HPDE6-E6E7 (cell line): ENCODE results near the gene MSI2.
A peak's percentile ranks its signal among the peaks of the same experiment; 100 is the strongest.

Source experiments
- DNase-seq: peaks from one replicate; pipeline ENCODE4 v3.0.0; 2011; ENCODE audit warnings: missing footprints; ENCODE audit errors: extremely low spot score

Gene MSI2

DNA sequence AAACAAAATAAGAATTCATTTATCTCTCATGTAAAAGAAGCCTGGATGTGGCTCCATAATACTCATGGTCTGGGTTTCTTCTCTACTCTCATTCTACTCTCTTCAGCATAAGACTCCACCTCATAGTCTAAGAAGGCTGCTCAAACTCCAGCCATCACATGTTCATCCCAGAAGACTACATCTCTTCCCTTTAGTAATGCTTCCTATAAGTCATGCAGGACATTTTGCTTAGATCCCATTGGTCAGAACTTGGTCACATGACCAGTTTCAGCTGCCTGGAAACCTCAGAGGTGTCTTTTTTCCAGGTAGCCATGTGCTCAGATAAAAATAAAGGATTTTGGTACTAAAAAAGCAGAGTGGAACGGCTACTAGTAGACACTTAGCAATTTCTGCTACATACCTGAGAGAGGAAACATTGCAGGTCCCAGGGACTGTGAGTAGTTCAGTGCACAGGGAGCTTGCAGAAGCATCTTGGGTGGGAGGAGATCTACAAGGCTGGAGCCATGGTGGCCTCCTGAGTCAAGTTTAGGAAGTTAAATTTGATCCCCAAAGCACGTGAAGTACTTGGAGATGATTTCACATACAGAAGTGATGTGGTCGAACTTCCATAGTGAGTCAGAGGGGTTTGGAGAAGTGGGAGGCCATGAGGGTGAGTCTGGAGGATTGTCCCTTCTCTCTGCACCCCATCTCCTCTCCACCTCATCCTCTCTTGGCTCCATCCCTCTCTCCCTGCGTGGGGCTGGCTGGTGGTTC is 378.6 kb downstream of the MSI2 start:
- DNase-seq: no peak

DNA sequence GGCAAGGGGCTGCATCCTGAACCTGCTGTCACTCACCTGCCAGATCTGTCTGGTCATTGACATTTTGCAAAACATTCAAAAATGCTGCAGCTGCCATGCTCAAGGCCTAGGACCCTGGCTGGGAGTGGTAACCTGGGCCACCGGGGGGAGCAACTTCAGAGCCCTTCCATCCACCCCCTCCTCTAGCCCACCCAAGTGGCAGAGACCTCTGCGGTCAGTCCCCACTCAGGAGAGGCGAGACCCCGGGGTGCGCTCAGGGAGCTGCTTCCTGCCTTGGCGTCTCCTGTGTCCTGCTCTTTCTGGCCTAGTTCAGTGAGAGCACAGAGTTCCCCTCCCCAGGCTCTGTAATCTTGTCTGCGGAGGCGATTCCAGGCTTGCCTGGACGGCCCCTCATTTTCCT is 380.0 kb downstream of the MSI2 start:
- DNase-seq: no peak

DNA sequence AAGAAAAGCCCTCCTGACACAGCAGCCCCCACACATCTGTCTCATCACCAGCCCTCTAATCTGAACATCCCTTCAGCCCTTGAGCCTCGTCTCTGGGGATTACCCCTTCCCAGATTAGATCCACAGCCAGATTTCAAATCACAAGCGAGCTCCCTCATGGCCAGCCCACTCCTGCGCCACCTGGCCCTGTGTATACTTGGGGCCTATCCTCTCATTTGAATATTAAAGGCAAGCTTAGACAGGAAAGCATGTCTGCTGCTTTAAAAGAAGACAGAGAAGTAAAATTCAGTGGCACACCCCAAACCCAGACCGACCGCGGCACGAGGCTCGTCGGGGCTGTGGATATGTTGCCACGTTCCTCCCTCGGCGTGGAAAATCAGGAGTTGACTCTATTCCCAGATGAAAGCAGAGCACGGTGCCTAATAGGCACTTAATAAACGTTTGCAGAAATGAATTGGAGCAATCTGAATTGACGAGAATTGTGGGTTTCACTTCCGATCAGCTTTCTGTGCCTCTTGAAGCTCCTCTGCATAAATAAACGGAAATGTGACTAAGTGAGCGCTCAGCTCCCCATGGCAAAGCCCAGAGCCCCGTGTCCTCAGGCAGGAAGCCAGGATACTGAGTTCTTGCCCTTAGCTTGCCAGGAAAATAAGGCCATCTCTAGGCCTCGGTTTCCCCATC is 380.8 kb downstream of the MSI2 start:
- peak; percentile 44 for DNase-seq

DNA sequence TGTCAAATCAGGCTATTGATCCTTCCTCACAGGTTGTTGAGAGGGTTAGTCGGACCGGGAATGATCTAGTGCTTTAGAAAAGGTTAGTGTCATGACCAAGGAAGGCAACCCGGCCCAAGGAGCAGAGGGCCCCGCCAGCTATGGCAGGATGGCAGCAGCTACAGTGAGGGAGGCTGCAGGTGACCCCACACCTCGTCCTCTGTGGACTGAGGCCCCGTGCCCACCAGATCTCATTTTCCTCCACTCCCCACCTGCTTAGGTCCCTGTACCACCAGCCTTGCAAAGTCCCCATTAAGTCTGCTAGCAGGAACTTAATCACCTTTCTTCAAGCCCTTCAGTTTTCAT is 381.3 kb downstream of the MSI2 start:
- DNase-seq: no peak

DNA sequence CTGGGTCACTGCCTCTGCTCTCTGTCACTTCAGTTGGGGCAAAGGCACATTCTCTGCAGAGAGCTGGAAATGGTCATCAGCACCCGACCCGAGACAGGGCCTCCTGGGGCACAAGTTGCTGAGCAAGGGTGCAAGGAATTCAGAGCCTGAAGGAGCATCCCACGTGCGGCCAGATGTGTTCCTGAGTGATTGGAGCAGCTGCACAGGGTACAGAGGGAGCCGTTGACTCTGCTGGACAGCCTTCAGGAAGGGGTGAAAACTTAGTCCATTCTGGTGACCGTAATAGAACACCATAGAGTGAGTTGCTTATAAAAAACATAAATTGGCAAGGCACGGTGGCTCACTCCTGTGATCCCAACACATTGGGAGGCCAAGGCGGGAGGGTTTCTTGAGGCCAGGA is 382.0 kb downstream of the MSI2 start:
- DNase-seq: no peak

DNA sequence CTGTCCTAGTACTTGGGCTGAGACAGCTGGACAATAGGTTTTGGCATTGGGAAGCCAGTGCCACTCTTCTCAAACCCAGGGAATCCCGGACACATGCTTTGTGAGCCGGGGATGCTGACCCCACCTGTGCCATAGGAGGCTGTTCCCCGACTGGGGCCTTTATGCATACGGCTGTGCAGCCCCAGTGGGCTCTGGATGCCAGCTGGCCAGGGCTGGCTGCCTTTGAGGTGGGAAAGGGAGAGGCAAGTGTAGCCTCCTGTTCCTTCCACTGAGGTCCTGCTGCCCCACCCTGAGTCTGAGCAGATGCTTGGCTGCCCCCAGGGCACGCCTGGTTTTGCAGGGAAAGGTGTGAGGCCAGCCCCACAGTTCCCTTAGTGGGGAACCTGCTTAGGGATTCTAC is 383.1 kb downstream of the MSI2 start:
- DNase-seq: no peak

DNA sequence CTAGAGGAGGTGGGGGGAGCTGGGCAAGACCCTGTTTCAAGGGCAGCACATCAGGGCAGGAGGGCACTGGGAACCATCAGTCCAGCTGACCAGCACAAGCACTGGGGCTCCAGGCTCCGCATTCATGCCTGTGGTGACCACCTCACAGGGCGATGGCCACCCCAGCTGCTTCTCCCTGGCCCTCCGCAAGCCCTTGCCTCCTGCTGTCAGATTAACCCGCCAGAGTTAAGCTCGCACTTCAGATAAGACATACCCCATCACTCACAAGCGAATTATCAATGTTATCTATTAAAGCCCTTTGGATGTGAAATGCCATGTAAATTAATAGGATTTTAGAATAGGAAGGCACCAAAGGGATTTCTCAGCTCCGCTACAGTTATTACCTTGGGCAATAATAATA is 383.8 kb downstream of the MSI2 start:
- no peak for DNase-seq

DNA sequence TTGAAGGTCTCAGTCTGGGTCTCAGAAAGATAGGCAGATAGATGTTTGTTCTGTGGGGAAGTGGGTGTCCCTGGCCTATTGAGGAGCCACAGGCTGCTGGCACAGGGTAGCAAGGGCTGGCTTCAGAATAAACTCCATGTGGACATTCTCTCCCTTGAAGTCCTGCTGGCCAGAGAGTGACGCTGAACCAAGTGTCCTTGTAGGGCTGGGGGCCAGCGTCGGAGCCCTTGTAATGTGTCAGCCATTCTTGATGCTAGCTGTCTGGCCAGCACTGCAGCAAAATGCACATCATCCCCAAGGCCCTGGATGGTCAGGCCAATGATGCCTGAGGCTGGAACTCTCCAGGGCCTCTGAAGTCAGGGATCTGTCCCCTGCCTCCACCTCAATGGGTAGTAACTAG is 385.4 kb downstream of the MSI2 start:
- DNase-seq: no peak

DNA sequence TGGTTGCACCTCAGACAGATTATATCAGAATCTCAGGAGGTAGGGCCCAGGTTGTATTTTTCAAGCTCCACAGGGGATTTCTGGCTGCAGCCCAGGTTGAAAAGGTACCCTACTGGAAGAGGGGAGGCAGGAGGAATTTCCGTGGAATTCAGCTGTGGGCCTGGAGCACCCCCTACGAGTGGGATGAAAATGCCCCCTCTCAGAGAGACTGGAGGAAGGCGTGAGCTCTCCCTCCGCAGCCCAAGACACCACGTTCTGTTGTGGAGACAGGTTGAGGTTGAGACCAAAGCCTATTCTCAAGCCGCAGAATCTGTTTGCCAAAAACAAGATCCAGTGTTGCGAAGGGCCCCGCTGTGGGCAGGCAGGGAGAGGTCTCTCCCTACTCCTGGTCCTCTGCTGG is 386.7 kb downstream of the MSI2 start:
- no peak for DNase-seq

DNA sequence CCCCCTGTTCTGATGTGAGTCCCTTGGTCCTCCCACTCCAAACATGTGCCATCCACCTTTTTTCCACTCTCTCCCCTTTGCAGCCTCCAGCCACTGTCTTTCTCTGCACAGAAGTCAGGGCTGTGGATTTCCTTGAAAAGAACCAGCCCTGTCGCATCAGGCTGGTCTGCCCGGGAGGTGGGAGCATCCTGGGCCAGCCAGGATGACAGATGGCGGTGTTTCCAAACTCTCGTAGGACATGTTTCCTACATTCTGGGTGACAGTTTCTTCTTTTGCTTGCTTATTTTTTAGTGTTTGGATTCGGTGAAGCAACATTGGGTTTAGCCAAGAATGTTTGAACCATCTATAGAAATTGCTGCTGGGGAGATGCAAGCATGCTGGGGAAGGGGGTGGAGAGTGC is 388.0 kb downstream of the MSI2 start:
- DNase-seq: no peak

DNA sequence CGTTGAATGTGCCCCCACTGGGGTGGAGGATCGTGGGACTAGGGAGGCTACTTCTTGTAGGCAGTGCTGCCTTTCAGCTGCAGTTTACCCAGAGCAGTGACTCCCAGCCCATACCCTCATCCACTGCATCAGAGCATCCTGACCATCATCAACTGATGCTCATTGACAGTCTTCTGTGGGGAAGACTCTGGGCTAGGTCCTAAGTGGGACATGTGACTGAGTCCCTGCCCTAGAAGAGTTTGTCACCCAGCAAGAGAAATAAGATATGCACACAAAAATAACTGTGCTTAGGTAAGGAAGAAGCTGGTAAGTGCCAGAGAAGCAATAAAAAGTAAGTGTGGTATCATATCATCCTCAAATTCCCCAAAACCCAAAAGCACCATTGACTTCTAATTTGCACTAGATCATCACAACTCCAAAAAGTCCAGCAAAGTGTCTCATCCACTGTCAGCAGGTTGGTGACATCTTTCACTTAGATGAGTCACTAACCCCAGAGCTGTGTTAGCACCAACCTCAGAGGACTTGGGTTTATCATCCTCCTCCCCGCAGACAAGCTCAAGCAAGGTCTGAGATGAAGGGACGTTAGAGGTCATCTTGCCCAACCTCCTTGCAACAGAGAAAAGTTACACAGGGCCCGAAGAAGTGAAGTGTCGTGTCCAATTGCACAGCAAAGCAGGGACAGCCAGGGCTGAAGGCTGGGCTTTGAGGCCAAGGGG is 389.8 kb downstream of the MSI2 start:
- DNase-seq: no peak

DNA sequence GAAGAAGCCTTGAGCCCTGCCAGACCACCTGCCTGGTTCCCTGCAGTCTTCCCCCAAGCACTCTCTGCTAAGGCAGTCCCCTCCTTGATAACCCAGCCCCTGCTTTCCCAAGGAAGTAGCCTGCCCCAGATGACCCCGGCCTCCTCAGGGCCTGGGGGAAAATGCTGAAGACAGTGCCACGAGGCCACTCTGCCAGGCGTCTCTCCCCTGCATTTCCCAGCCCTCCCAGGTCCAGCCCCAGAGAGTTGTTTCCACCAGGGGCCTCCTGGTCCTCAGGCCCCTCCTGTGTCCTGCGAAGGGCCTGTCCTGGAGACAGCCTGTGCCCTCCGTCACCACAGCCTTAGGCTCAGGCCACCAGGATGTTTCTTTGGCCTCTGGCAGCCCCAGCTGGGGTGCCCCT is 392.4 kb downstream of the MSI2 start:
- DNase-seq: no peak

DNA sequence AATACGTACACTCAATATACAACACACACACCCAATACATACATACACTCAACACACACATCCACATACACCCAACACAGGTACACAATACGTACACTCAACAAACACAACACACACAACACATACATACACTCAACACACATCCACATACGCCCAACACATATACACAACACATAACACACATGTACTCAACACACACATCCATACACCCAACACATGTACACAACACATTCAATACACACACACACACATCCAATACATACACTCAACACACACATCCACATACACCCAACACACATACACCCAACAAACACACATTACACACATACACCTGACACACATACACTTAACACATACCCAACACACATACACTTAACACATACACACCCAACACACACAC is 392.9 kb downstream of the MSI2 start:
- DNase-seq: no peak

DNA sequence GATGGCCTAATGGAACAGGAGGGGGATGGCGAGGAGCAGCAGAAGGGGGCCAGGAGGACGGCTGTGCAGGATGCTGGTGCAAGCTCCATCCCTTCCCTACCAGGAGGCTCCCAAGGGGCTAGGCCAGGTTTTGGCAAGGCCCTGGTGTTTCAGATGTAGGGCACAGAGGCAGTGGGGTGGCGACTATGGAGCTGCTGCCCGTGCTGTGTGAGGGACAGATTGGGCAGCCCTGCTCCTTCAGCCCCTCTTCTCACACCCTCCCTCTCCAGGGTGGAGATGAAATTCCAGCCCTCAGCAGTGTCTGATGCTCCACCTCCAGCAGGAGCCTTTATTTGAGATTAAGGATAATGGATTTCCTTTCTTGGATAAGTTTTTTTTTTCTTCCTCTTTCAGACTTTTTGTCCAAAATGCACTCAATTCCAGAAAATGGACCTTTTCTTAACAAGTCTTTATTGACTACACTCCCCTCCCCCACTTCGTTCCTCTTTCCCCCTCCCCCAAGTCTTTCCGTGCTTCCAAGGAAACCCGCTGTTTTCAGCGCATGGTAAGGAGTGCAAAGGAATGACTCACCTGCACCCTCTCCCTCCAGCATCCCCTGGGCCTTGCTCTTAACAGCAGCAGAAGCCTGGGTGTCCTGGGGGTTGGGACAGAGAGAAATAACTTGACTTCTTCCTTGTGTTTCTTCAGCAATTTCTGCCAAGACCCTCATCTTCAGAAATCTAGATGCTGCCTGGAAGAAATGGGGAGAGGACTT is 393.6 kb downstream of the MSI2 start:
- DNase-seq: no peak

DNA sequence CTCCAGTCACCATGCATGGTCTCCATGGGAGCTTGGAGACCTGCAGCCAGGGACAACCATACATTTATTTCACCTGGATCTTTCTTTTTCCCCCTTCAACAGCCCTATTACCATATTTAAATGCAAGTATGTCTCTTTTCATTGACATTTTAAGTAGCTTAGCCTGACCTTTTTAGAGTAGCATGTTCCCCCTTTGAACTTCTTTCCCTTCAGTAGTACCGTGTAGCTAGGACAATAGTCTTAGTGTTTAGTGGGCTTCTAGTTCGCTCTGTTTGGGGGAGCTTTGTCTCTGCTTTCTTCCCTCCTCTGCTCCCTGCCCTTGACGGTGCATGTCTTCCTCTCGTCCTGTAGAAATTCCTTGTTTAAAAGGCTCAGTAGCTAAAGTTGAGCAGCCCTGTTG is 394.2 kb downstream of the MSI2 start:
- DNase-seq: no peak

DNA sequence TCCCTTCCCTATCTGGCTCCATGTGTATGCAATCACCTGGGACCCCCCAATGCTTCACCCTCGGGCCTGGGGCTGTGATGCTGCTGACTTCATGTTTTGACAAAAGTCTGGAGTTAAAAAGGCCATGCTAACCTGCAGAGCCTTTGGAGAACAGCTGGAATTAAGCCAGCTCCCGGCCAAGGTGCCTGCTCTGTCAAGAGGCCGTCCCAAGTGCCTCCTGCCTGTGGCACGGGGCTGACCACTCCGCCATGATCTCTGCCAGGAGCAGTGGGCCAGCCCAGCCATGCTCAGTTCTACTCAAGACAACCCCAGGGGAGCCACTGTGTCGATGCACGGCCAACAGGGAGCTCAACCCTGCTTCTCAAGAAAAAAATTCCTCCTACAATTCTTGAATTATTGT is 395.1 kb downstream of the MSI2 start:
- no peak for DNase-seq

DNA sequence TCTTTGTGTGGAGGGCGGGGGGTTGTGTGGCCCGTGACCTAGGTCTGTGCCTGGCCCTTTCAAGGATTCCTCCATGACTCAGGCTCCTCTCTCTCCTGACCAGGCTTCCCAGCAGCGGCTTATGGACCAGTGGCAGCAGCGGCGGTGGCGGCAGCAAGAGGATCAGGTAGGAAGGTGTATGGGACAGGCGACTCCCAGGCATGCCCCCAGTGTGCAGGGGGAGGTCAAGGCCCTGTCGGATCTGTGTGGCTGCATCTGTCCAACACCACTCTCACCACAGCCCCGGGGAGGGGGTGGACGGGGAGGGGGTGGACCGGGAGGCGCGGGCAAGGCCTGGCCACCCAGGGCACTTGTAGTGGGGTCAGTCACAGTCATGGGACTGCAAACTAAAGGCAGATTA is 395.7 kb downstream of the MSI2 start:
- DNase-seq: no peak

DNA sequence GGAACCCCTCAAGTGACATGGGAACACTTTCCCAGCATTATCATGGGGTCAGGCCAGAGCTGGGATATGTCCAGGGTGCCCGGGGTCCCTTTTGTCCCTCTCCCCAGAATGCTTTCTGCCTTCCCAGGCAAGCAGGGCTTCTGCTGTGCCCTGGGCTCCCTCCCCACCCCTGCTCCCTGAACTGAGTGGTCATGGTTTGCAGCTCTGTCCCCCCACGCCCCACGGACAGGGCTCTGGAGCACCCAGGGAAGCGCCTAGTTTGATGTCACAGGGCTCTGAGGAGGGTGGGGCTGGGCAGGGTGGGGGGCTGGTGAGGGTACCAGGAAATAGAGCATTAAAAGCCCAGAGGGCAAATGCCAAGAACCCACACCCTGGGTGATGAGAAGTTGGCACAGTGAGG is 396.5 kb downstream of the MSI2 start:
- DNase-seq: no peak

DNA sequence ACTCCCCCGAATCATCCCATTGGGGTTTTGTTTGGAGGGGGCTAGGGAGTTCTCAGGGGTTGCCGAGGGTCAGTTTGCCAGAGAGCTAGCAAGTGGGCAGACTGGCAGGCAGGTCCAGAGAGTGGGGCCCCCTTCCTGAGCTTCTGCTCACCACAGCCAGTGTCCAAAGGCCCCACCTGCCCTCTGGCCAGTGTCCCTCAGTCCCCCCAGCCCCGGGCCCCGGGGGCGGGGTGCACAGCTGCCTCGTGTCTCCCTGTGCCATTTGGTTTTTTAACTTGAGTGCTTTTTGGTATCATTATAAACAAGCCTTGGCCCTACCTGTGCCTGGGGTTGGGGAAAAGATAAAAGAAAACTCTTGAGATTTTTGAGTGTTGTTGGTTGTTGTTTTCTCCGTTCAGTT is 397.0 kb downstream of the MSI2 start:
- DNase-seq: no peak

DNA sequence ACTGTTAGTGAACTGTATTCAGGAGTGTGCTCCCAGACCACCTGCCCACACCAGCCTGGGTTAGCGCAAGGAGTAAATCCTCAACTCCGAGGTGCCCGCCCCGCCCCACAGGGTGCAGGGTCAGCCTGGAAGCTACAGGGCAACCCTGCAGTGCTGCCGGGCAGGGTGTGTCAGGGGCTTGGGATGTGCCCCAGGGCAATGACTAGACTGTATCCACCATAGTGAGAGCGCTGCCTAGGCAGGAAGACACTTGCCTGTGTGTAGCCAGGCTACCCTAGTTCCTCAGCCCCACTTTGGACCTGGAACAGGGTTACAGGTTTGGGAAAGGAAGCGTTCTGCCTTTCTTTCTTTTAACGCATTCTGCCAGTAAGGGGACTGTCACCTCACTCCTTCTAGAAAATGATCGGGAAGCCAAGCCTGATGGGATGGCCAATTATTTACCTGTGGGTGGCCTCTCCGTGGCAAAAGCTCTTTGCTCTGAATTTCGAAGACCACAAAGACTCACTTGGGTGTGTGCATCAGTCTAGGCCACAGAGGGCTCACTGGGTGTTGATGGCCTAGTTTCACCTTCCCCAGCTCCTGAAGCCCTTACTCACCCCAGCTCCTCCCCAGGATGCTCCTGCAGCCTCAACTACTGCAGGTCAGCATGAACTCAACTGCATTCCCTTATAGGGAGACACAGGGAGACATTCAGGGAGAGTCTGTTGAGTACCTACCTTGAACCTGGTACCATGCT is 397.9 kb downstream of the MSI2 start:
- no peak for DNase-seq

DNA sequence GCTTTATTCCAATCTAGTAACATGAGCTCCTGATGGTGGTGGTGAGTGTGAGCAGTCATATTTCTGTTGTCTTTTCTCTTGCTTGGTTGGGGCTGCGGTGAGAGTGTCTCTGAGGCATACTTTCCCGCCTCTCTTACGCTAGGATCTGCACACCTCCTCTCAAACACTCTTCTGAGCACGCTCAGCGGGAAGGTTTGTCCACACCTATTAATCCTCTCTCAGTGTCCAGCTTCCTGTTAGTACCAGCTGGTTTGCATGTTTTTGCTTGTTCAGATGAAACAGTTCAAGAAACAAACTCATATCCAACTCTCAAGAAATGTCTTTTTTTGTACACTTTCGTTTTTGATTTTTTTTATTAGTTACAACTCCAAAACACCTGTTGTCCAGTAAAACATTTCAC is 399.2 kb downstream of the MSI2 start:
- peak; percentile 31 for DNase-seq

DNA sequence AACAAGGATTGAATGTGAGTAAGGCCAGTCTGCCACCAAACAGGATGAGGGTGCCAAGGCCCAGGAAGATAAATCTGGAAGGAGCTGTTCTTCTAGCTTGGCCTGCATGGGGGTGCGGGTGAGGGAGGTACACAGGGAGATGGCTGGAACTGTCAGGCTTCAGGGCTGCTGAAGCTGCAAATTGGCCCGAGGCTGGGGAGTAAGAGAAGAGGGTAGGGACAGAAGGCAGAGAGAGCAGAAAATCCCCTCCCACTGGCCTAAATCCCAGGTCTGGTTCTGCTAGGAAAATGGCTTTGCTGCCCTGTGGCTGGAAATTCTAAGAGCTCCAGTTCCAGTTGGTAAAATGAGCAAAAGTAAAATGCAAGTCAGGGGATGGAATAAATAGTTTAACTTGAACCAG is 400.9 kb downstream of the MSI2 start:
- DNase-seq: no peak
